Esophagus squamous epithelium (tissue), 4 donors: ENCODE data around the gene MRGPRX2.

Source experiments
- POLR2A ChIP-seq, 4 donors: fragments of 450-650 bp; IDR thresholded peaks; one replicate each; pipeline ENCODE4 v1.6.1; 2017; ENCODE audit warnings: antibody characterized with exemption in 4 of 4, mild to moderate bottlenecking in 4 of 4, moderate library complexity in 3 of 4
- TF ChIP-seq, protein P1 (sequence below), 6 experiments: fragments of 450-650 bp in 4 of 6; fragments of 200-600 bp in 2 of 6; sonication (generic) in 2 of 6; IDR thresholded peaks; one replicate each; pipeline ENCODE4 v1.5.1; 2016 to 2019; ENCODE audit warnings: antibody characterized with exemption in 6 of 6, mild to moderate bottlenecking in 4 of 6, moderate library complexity in 4 of 6

DNA sequence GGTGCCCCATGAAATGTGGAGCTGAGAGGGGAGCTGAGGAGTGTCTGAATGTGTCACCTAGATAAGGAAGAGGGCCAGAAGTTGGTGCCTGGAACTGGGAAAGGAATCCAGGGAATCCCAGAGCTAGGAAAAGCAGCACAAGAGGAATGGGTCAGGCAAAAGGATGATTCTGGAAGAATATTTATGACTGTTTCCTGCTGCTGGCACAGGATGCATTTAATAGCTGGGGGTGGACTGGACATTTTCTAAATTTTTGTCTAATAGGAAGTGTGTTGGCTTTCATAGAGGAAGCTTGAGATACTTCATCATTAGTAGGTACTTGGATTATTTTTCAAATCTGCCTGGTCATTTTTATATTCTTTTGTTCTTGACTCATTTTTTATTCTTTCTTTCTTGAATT is 17.4 kb upstream of the MRGPRX2 start:
- TF ChIP-seq, protein P1, sequence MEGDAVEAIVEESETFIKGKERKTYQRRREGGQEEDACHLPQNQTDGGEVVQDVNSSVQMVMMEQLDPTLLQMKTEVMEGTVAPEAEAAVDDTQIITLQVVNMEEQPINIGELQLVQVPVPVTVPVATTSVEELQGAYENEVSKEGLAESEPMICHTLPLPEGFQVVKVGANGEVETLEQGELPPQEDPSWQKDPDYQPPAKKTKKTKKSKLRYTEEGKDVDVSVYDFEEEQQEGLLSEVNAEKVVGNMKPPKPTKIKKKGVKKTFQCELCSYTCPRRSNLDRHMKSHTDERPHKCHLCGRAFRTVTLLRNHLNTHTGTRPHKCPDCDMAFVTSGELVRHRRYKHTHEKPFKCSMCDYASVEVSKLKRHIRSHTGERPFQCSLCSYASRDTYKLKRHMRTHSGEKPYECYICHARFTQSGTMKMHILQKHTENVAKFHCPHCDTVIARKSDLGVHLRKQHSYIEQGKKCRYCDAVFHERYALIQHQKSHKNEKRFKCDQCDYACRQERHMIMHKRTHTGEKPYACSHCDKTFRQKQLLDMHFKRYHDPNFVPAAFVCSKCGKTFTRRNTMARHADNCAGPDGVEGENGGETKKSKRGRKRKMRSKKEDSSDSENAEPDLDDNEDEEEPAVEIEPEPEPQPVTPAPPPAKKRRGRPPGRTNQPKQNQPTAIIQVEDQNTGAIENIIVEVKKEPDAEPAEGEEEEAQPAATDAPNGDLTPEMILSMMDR (IDR thresholded peaks at IDR 0.05): no peak
- TF ChIP-seq POLR2A (IDR thresholded peaks at IDR 0.05): no peak
